Epithelial cell of proximal tubule (primary cell): ENCODE measurements around the gene KRTAP9-6. TPM values are rescaled to one million over a fixed set of nuclear protein-coding genes. Genes with fewer than 3 reads are reported as not detected.
"Not testable (repeated sequence)": the region's sequence is repeated elsewhere in the genome, so short reads cannot be mapped to it uniquely, and the experiment has no call there.

ENCODE experiments used
- DNase-seq: peaks from one replicate; pipeline ENCODE4 v3.0.0-alpha.2; 2011; ENCODE audit warnings: low read depth
- H3K4me3 ChIP-seq: 2 replicates; pipeline ENCODE4 v1.5.1; 2011; ENCODE audit warnings: low read depth, mild to moderate bottlenecking, low read length
- total RNA-seq: library from RNA; depleted of rRNA; stranded (reverse); fragments of >200 nt; gene quantifications from 2 replicates; pipeline ENCODE4 v1.2.3, GENCODE V29; 2015
- TF ChIP-seq, protein P1 (sequence below): conservative IDR thresholded peaks from 2 replicates; pipeline ENCODE4 v1.5.1; 2012; ENCODE audit warnings: low read depth, mild to moderate bottlenecking, low read length

Gene KRTAP9-6
- total RNA-seq, 1 donor from 2014 or later = not detected

DNA sequence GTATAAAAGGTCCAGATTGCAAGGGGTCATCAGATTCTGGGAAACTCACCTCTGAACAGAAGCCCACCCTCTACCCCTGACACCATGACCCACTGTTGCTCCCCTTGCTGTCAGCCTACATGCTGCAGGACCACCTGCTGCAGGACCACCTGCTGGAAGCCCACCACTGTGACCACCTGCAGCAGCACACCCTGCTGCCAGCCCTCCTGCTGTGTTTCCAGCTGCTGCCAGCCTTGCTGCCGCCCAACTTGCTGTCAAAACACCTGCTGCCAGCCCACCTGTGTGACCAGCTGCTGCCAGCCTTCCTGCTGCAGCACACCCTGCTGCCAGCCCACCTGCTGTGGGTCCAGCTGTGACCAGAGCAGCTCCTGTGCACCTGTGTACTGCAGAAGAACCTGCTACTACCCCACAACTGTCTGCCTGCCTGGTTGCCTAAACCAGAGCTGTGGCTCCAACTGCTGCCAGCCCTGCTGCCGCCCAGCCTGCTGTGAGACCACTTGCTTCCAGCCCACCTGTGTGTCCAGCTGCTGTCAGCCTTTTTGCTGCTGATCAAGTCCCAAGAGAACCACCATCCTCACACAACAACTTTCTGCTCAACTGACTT, 15.4 kb upstream of the KRTAP9-6 start, which contains the start of gene KRTAP9-4:
TSS of gene KRTAP9-4 (plus strand) at position 51 of the 604 bp plus-strand sequence. CDS start at position 85, 34 bp downstream.
- not testable (repeated sequence) for DNase-seq

DNA sequence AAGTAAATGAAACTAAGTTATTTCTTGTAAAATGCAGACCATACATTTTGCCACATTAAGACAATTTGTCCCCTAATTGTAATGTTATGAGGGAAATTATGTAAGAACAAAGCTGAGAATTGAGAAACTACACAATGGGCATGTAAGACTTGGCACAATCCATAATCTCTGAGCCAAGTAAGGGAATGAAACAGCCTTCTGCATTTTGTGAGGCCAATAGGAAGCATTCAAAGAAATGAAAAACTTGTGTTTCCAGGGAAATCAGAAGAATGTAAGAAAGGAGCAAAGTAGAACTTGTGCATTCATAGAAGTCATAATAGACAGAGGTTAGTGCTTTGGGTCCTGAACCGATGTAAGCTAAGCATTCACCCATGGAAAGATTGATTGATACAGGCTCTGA, 13.9 kb upstream of the KRTAP9-6 start:
- DNase-seq = no peak
- TF ChIP-seq, protein P1, sequence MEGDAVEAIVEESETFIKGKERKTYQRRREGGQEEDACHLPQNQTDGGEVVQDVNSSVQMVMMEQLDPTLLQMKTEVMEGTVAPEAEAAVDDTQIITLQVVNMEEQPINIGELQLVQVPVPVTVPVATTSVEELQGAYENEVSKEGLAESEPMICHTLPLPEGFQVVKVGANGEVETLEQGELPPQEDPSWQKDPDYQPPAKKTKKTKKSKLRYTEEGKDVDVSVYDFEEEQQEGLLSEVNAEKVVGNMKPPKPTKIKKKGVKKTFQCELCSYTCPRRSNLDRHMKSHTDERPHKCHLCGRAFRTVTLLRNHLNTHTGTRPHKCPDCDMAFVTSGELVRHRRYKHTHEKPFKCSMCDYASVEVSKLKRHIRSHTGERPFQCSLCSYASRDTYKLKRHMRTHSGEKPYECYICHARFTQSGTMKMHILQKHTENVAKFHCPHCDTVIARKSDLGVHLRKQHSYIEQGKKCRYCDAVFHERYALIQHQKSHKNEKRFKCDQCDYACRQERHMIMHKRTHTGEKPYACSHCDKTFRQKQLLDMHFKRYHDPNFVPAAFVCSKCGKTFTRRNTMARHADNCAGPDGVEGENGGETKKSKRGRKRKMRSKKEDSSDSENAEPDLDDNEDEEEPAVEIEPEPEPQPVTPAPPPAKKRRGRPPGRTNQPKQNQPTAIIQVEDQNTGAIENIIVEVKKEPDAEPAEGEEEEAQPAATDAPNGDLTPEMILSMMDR = no peak

More for the DNA sequence above, 15.4 kb upstream of the KRTAP9-6 start, which contains the start of gene KRTAP9-4:
- H3K4me3 ChIP-seq = not testable (repeated sequence)

DNA sequence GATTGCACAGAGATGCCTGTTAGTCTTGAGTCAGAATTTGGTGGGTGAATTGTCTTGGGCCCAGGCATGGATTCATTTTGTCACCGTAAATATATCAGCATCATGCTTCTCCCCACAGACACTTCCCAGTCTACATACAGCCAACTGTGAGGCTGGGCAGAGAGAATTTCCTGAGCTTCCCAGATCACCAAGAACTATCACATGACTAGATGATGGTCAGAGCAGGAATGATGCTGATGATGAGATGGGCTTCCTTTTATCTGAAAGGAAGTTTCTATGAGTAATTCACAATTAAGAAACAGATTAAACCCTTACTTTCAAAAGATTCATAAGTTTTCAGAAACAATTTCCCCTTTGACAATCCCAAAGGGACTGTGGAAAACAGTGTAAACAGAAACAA, 10.3 kb upstream of the KRTAP9-6 start:
- TF ChIP-seq, protein P1 = no peak
- no peak for DNase-seq
- no peak overlapping the region for H3K4me3 ChIP-seq

More for the DNA sequence above, 13.9 kb upstream of the KRTAP9-6 start:
- H3K4me3 ChIP-seq = no peak overlapping the region

GRCh38 chr17:41255381-41256290, 9.5 kb upstream of the KRTAP9-6 start, which contains the start of gene KRTAP9-9:
Gene KRTAP9-9 (plus strand): TSS chr17:41255384.
- H3K4me3 ChIP-seq, DNase-seq: not testable (repeated sequence)

- DNase-seq = no peak
- TF ChIP-seq, protein P1 = no peak
- H3K4me3 ChIP-seq = no peak overlapping the region
These were observed 8.9 kb upstream of the KRTAP9-6 start for GRCh38 chr17:41256291-41256685.

- TF ChIP-seq, protein P1 = no peak
- no peak for DNase-seq
- H3K4me3 ChIP-seq = no peak overlapping the region
These were observed 6.8 kb upstream of the KRTAP9-6 start for GRCh38 chr17:41258406-41258805.

DNA sequence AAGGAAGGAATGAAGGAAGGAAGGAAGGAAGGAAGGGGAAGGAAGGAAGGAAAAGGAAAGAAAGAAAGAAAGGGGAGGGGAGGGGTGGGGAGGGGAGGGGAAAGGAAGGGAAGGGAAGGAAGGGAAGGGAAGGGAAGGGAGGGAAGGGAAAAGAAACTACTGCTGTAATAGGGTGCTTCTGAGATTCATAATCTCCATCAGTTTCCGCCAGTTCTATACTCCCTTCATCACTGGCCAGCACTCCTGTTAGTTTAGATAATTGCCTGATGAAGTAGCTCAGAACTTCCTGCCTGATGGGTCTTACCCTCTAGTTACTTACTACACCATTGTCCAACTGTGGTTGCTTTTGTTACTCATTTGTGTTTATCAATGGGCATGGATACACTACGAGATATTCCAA, 2.0 kb upstream of the KRTAP9-6 start:
- no peak for DNase-seq
- H3K4me3 ChIP-seq = no peak overlapping the region
- TF ChIP-seq, protein P1 = no peak
